Mesothelial cell of epicardium (in vitro differentiated cells): Measurements from ENCODE around the gene GTF2A1L. TPM values are rescaled to one million over a fixed set of nuclear protein-coding genes. Genes with fewer than 3 reads are reported as not detected.

Experiments
- DNase-seq, 2 experiments: peaks; one replicate each; pipeline ENCODE4 v3.0.0; 2021; ENCODE audit warnings: low spot score in 2 of 2; ENCODE audit not compliant: unreplicated experiment in 2 of 2
- H3K27ac Mint-ChIP-seq: 2 replicates; pipeline ENCODE4 v1.8.0; 2021; ENCODE audit warnings: mixed read lengths
- H3K27me3 Mint-ChIP-seq: 2 replicates; pipeline ENCODE4 v1.8.0; 2021; ENCODE audit warnings: low read depth, mixed read lengths
- H3K36me3 Mint-ChIP-seq: 2 replicates; pipeline ENCODE4 v1.8.0; 2021; ENCODE audit warnings: mixed read lengths
- H3K4me1 Mint-ChIP-seq: 2 replicates; pipeline ENCODE4 v1.8.0; 2021; ENCODE audit warnings: mixed read lengths
- H3K4me3 Mint-ChIP-seq: 2 replicates; pipeline ENCODE4 v1.8.0; 2021; ENCODE audit warnings: mild to moderate bottlenecking, moderate library complexity, mixed read lengths
- H3K9me3 Mint-ChIP-seq: 2 replicates; pipeline ENCODE4 v1.8.0; 2021; ENCODE audit warnings: mixed read lengths
- total RNA-seq: library from RNA; stranded (reverse); gene quantifications from 3 replicates; pipeline ENCODE4 v1.2.1, GENCODE V29; 2021
- TF ChIP-seq, protein P1 (sequence below): fragments of 200-600 bp; sonication (generic); IDR thresholded peaks from one replicate; pipeline ENCODE4 v1.5.0; 2021; ENCODE audit warnings: antibody characterized with exemption; ENCODE audit not compliant: unreplicated experiment

GTF2A1L gene, protein sequence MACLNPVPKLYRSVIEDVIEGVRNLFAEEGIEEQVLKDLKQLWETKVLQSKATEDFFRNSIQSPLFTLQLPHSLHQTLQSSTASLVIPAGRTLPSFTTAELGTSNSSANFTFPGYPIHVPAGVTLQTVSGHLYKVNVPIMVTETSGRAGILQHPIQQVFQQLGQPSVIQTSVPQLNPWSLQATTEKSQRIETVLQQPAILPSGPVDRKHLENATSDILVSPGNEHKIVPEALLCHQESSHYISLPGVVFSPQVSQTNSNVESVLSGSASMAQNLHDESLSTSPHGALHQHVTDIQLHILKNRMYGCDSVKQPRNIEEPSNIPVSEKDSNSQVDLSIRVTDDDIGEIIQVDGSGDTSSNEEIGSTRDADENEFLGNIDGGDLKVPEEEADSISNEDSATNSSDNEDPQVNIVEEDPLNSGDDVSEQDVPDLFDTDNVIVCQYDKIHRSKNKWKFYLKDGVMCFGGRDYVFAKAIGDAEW
- total RNA-seq = 0.69 TPM in 1 of 3 replicates, not detected in the others

DNA sequence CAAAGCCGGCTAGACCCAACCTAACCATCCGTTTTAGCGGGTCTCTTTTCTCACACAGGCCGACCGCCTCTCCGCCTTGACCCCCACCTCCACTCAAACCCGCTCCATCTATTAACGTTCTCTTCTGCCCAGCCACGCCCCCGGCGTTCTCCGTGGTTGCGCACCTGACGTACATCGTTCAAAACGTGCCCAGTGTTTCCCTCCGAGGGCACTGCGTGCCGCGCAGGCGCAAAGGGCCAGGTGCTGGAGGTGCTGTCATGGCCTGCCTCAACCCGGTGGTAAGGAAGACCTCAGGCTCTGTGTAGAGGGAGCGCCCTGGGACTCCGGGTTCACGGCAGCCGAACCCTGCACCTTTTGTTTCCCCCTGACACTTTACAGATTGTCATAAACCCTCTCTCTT is at the start of gene GTF2A1L:
Gene GTF2A1L (plus strand): TSS at position 239 of the 400 bp plus-strand sequence. CDS start 19 bp downstream, at position 258.
- Mint-ChIP-seq H3K27ac (no peak within 1 kb of the TSS), H3K9me3 (peaks cover 10% of the 10 kb centered on the region), H3K4me1 (no peaks in the 10 kb centered on the region), H3K36me3 (peaks cover 6% of the 10 kb centered on the region), H3K27me3 (no peaks in the 10 kb centered on the region), H3K4me3 (no peak within 1 kb of the TSS)
- TF ChIP-seq, protein P1, sequence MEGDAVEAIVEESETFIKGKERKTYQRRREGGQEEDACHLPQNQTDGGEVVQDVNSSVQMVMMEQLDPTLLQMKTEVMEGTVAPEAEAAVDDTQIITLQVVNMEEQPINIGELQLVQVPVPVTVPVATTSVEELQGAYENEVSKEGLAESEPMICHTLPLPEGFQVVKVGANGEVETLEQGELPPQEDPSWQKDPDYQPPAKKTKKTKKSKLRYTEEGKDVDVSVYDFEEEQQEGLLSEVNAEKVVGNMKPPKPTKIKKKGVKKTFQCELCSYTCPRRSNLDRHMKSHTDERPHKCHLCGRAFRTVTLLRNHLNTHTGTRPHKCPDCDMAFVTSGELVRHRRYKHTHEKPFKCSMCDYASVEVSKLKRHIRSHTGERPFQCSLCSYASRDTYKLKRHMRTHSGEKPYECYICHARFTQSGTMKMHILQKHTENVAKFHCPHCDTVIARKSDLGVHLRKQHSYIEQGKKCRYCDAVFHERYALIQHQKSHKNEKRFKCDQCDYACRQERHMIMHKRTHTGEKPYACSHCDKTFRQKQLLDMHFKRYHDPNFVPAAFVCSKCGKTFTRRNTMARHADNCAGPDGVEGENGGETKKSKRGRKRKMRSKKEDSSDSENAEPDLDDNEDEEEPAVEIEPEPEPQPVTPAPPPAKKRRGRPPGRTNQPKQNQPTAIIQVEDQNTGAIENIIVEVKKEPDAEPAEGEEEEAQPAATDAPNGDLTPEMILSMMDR = no peak
- DNase-seq = no peak

DNA sequence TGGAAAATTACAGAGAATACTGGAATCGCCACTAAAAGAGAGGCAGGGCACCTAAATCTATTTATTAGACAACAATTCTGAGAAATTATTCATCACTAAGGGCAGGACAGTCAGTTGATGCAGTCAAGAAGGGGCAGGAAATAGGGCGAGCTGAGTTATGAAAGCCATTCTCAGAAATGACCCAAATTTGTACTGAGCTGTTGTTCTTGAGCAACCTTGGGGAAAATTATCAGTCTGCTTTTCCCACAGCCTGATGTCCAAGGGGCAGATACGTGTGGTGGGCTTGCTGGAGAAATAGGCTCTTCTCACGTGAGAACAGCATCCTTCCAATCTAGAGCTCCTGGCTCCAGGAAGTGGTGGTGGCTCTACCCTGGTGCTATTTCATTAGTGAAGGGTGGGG is 49.1 kb upstream of the GTF2A1L start:
- Mint-ChIP-seq H3K4me3 (no peak overlapping the region), H3K36me3 (peaks cover 6% of the 10 kb centered on the region), H3K9me3 (peaks cover 4% of the 10 kb centered on the region), H3K27ac (peak overlapping the region; percentile 66), H3K4me1 (peaks cover 45% of the 10 kb centered on the region), H3K27me3 (no peaks in the 10 kb centered on the region)
- no peak for DNase-seq
- TF ChIP-seq, protein P1 = no peak

DNA sequence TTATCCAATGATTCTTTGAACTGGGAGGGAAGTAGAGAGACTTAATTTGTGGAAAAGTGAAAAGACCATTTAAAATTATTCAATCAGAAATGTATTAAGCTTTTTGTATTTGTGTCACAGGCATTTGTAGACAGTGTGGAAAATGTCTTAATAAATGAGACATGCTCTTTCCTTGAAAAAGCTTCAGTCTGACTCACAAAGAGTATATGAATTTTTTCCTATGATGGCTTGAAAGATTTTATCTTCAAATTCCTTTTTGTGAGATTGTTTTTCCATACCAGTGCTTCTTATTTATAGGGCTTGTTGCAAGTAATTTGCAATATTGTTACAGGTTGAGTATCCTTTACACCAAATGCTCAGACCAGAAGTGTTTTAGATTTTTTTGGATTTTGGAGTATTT is 48.2 kb upstream of the GTF2A1L start:
- TF ChIP-seq, protein P1 = no peak
- Mint-ChIP-seq H3K9me3 (peaks cover 4% of the 10 kb centered on the region), H3K27me3 (no peaks in the 10 kb centered on the region), H3K27ac (peak overlapping the region; percentile 1), H3K36me3 (peaks cover 7% of the 10 kb centered on the region), H3K4me3 (no peak overlapping the region), H3K4me1 (peaks cover 45% of the 10 kb centered on the region)
- DNase-seq = no peak

DNA sequence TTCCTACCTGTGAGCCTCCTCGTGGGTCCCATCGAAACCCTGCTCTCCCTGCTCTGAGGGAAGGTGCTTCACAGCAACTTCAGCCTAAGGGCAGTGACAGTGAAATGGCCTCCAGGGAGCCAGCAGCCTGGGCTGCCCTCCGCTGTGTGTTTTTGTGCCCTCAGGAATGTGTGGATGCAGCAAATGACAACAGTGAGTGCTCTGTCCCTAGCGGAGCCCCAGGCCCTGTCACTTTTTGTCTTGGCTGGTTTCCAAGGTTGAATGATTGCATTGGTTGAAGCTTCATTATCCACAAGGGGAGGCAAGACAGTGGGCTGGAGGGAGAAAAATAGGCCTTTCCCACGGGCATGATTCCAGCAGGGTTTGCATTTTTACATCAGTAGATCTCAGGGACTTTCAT is 44.8 kb upstream of the GTF2A1L start:
- no peak overlapping the region for H3K4me3 Mint-ChIP-seq
- H3K27me3 Mint-ChIP-seq = no peaks in the 10 kb centered on the region
- DNase-seq = no peak
- H3K36me3 Mint-ChIP-seq = peaks cover 9% of the 10 kb centered on the region
- TF ChIP-seq, protein P1 = no peak
- no peaks in the 10 kb centered on the region for H3K9me3 Mint-ChIP-seq
- peaks cover 29% of the 10 kb centered on the region for H3K4me1 Mint-ChIP-seq
- H3K27ac Mint-ChIP-seq = peak overlapping the region; percentile 82

- TF ChIP-seq, protein P1 = no peak
- Mint-ChIP-seq H3K27ac (peak overlapping the region; percentile 34), H3K9me3 (no peaks in the 10 kb centered on the region), H3K4me1 (peaks cover 13% of the 10 kb centered on the region), H3K36me3 (peaks cover 13% of the 10 kb centered on the region), H3K27me3 (no peaks in the 10 kb centered on the region), H3K4me3 (no peak overlapping the region)
- DNase-seq = no peak
These were observed 43.0 kb upstream of the GTF2A1L start for GRCh38 chr2:48574353-48575287.
